Astrocyte (in vitro differentiated cells and primary cell): ENCODE results near the gene IFT22.

Experiments
- CTCF ChIP-seq: IDR thresholded peaks from 2 replicates; pipeline ENCODE4 v1.5.1; 2011; ENCODE audit warnings: low read depth, mild to moderate bottlenecking, inconsistent platforms, low read length, moderate library complexity; ENCODE audit not compliant: insufficient read depth
- EZH2 ChIP-seq: IDR thresholded peaks from 2 replicates; pipeline ENCODE4 v1.6.1; 2012; ENCODE audit warnings: mild to moderate bottlenecking, low read length, inconsistent platforms; ENCODE audit not compliant: insufficient read depth

GRCh38 chr7:101306307-101306706 lies 15.3 kb downstream of the IFT22 start:
- TF ChIP-seq CTCF (no peak), EZH2 (no peak)
